ENCODE measurements around the gene NPHS2.

- TF ChIP-seq CTCF (conservative IDR thresholded peaks at IDR 0.05; ENCODE audit: low read depth, low read length) (no peak), MXI1 (IDR thresholded peaks at IDR 0.05; ENCODE audit: borderline replicate concordance, low read depth, low read length) (no peak), RCOR1 (IDR thresholded peaks at IDR 0.05; ENCODE audit: insufficient replicate concordance, low read length) (no peak), USF2 (IDR thresholded peaks at IDR 0.05; ENCODE audit: low read depth, low read length) (no peak), CHD1 (IDR thresholded peaks at IDR 0.05; ENCODE audit: low read depth, low read length) (no peak), POLR2A (IDR thresholded peaks at IDR 0.05; ENCODE audit: low read depth, low read length) (no peak), MAZ (IDR thresholded peaks at IDR 0.05; ENCODE audit: borderline replicate concordance, low read depth, low read length) (no peak), SMC3 (IDR thresholded peaks at IDR 0.05; ENCODE audit: low read depth, low read length) (no peak), BHLHE40 (IDR thresholded peaks at IDR 0.05; ENCODE audit: low read depth, low read length) (no peak), ELK1 (IDR thresholded peaks at IDR 0.05; ENCODE audit: borderline replicate concordance, low read depth, low read length) (no peak), FOS (IDR thresholded peaks at IDR 0.05; ENCODE audit: low read depth, low read length) (no peak), CEBPB (IDR thresholded peaks at IDR 0.05; ENCODE audit: low read depth, low read length) (no peak), RFX5 (IDR thresholded peaks at IDR 0.05; ENCODE audit: low read depth, low read length) (no peak), RAD21 (IDR thresholded peaks at IDR 0.05; ENCODE audit: low read length) (no peak)
Measured at GRCh38 chr1:179588425-179589024, 12.8 kb upstream of the NPHS2 start.

All from IMR-90 (cell line).